Brain pericyte (primary cell): ENCODE results near the gene GSTM4.
A peak's percentile ranks its signal among the peaks of the same experiment; 100 is the strongest.

ENCODE experiments used
- DNase-seq: peaks from one replicate; pipeline ENCODE4 v3.0.0-alpha.2; 2012; ENCODE audit warnings: low read depth, low spot score

GSTM4 gene

DNA sequence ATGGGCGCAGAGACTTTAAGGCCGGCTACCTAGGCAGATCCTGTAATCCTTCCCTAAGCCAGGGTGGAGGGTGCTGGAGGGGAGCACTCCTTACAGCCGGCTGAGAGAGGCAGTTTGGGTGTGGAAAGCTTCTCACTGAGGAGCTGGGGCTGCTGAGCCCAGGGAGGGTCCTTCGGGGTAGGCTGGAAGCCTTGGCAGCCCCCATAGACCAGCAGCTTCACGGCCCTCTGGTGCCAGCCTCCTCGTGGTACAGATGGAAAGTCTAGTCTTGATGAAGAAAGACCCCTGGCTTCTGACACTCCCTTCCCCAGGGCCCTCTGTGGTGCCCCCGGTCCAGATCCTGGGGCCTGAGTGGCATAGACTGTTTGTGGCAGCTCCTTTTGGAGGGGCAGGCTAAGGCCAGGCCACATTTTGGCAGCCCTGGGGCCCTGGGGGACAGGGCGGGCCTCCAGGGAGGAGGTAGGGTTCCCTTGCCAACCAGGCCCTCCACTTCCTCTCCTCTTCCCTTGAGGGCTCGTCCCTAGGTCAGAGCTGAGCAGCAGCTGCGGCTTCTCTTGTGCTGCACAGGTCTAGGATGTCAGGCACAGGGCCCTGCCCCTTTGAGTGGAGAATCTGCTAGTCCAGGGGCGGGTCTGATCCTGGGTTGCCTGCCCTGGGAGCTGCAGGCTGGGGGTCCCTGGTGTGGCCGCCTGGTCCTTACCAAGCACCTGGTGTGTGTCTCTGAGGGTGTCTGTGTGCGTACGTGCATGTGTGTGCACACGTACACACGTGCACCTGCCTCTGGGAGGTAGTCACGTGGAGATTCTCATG lies 31.5 kb upstream of the GSTM4 start:
- no peak for DNase-seq

DNA sequence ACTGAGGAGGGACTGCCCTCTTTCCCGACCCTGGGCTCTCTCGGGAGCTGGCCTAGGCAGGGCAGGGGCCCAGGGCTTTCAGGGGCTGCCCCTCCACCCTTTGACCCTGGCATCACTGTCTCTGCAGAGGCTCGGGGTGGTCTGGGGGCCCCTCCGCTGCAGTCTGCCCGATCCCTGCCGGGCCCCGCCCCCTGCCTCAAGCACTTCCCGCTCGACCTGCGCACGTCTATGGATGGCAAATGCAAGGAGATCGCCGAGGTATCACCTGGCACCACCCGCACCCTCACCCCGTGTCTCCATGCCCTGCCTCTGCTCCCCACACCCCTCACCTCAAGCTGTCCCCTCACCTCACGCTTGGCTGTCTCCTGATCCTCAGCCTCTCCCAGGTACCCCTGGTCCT lies 30.7 kb upstream of the GSTM4 start:
- no peak for DNase-seq

DNA sequence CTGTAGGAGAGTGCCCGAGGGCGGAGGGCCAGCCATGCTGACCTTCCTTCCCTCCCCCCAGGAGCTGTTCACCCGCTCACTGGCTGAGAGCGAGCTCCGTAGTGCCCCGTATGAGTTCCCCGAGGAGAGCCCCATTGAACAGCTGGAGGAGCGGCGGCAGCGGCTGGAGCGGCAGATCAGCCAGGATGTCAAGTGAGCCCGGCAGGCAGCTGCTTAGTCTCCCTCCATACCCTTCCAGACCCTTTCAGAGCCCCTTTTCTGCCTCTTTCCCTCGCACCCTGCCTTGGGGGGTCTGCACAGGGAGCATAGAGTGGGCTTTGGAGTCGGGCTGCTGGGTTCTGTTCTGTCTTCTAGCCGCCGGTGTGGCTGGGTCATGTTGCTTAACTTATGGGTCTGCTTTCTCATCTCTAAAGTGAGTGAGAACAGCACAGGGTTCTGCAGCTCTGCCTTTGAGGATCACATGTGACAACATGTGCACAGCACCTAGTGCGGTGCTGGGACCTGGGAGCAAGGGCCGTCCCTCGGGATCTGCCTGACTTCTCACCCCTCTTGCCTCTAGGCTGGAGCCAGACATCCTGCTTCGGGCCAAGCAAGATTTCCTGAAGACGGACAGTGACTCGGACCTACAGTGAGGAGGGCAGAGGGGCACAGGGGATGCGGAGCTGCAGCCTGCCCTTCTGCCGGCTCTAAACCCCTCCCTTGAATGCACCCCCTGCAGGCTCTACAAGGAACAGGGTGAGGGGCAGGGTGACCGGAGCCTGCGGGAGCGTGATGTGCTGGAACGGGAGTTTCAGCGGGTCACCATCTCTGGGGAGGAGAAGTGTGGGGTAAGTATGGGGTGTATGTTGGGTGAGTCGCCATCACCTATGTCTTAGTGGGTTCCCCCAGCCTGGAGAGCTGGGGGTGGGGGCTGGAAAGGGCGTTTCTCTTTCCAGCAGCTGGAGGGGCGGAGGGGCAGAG lies 30.0 kb upstream of the GSTM4 start:
- no peak for DNase-seq

DNA sequence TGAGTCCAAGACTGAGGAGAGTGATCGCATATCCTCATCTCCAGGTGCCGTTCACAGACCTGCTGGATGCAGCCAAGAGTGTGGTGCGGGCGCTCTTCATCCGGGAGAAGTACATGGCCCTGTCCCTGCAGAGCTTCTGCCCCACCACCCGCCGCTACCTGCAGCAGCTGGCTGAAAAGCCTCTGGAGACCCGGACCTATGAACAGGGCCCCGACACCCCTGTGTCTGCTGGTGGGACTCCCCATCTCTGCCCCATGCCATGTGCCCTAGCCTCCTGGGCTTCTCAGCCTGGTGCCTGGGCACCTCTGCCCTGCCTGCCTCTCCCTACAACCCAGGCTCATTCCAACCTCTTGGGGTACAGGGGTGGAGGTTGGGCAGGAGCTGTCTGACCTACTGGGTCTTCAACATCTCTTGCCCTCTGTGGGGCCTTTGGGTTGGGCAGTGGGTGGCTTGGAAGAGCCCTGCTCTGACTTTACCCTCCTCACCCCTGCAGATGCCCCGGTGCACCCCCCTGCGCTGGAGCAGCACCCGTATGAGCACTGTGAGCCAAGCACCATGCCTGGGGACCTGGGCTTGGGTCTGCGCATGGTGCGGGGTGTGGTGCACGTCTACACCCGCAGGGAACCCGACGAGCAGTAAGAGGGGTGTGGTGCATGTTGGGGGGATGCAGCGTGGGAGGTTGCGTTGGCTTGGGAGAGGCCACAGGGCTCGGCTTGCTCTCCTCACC lies 29.1 kb upstream of the GSTM4 start:
- DNase-seq = no peak

DNA sequence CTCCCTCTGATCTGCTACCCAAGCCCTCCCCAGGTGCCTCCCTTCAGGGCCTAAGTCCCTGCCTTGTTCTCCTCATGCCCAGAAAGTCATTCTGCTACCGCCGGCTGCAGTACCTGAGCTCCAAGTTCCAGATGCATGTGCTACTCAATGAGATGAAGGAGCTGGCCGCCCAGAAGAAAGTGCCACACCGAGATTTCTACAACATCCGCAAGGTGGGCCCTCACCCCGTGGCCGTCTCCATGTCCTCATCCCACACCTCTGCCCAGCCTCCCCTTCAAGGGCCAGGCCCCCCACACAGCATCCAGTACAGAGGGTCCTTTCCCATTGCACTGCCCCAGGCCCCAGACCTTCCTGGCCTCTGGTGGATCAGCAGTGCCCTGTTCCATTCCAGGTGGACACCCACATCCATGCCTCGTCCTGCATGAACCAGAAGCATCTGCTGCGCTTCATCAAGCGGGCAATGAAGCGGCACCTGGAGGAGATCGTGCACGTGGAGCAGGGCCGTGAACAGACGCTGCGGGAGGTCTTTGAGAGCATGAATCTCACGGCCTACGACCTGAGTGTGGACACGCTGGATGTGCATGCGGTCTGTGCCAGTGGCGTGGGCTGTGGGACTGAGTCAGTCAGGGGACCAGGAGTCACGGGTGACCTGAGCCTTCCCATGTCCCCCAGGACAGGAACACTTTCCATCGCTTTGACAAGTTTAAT lies 28.1 kb upstream of the GSTM4 start:
- no peak for DNase-seq

DNA sequence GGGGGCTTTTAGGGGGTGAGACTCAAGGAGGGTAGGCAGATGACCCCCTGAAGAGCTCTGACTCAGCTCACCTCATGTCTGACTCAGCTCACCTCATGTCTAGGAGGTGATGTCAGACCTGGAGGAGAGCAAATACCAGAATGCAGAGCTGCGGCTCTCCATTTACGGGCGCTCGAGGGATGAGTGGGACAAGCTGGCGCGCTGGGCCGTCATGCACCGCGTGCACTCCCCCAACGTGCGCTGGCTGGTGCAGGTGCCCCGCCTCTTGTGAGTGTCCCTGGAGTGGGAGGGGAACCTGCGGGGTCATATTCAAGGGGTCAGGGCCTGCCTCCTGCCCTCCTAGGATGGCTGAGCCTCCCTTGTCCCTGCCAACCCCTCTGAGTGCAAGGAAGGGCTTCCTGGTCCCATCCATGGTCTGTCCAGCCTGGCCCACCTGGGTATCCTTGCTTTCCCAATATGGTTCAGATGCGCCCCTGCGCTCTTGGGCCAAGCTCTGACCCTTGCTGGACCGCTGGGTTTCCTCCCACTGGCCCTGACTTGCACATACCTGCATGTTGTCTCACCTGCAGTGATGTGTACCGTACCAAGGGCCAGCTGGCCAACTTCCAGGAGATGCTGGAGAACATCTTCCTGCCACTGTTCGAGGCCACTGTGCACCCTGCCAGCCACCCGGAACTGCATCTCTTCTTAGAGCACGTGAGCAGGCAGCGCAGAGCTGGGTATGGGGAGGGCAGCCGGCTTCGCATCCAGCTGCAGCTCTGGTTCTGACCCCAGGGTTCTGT lies 27.2 kb upstream of the GSTM4 start:
- no peak for DNase-seq

DNA sequence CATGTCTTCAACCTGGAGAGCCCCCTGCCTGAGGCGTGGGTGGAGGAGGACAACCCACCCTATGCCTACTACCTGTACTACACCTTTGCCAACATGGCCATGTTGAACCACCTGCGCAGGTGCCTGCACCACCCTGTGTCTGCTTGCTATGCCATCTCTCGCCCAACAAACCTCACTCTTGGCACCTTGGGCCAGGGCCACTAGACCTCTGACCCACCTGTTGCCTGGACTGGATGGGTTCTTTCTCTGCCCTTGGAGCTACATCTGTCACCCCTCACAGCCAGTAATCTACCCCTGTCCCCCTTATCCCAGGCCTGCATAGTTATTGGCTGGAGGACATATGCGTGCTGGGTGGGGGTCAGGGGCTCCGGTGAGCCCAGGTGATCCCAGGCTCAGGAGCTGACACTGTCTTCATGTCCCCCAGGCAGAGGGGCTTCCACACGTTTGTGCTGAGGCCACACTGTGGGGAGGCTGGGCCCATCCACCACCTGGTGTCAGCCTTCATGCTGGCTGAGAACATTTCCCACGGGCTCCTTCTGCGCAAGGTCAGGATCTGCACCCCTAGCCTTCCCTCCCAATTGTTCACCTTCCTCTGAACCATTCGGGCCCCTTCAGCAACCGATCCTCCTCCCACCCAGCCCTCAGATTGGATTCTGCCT lies 26.4 kb upstream of the GSTM4 start:
- DNase-seq = no peak

DNA sequence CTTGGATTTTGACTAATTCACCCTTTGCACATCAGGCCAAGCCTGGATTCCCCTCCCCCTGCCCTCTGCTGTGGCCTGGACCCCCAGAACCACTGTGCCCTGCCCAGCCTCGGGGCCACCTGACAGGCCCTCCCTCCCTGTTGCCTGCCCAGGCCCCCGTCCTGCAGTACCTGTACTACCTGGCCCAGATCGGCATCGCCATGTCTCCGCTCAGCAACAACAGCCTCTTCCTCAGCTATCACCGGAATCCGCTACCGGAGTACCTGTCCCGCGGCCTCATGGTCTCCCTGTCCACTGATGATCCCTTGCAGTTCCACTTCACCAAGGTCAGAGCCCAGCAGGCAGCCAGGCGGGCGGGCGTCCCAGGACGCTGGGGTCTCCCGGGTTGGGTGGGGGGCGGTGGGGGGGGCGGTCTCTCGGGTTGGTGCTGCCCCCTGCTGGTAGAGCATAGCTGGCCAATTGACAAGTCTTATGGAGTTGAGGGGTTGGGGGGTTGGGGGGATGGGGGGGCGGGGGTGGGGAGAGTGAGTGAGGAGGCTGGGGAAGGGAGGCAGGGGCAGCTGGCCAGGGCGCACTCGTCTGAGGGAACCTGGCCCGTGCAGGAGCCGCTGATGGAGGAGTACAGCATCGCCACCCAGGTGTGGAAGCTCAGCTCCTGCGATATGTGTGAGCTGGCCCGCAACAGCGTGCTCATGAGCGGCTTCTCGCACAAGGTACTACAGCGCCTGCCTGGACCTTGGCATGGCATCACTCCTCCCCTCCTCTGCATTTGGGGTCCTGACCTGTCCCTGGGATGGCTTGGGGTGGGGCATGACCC lies 25.6 kb upstream of the GSTM4 start:
- no peak for DNase-seq

DNA sequence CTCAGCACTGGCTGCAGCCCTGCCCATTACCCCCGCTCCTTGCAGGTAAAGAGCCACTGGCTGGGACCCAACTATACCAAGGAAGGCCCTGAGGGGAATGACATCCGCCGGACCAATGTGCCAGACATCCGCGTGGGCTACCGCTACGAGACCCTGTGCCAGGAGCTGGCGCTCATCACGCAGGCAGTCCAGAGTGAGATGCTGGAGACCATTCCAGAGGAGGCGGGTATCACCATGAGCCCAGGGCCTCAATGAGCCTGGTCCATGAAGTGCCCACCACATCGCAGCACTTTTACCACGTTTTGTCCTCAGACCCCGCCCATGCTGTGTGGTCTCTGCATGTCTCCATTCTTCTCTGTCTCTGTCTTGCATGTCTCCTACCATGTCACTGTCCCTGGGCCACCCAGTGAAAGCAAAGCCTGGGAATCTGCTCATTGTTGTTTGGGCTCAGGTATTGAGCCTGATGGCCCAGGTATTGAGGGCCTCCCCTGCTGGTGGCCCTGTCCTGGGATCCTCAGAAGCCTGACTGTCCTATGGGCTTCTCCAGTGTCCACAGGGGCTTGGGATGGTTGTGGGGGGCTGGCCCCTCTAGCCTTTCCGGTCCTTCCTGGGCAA lies 24.9 kb upstream of the GSTM4 start:
- DNase-seq = no peak

DNA sequence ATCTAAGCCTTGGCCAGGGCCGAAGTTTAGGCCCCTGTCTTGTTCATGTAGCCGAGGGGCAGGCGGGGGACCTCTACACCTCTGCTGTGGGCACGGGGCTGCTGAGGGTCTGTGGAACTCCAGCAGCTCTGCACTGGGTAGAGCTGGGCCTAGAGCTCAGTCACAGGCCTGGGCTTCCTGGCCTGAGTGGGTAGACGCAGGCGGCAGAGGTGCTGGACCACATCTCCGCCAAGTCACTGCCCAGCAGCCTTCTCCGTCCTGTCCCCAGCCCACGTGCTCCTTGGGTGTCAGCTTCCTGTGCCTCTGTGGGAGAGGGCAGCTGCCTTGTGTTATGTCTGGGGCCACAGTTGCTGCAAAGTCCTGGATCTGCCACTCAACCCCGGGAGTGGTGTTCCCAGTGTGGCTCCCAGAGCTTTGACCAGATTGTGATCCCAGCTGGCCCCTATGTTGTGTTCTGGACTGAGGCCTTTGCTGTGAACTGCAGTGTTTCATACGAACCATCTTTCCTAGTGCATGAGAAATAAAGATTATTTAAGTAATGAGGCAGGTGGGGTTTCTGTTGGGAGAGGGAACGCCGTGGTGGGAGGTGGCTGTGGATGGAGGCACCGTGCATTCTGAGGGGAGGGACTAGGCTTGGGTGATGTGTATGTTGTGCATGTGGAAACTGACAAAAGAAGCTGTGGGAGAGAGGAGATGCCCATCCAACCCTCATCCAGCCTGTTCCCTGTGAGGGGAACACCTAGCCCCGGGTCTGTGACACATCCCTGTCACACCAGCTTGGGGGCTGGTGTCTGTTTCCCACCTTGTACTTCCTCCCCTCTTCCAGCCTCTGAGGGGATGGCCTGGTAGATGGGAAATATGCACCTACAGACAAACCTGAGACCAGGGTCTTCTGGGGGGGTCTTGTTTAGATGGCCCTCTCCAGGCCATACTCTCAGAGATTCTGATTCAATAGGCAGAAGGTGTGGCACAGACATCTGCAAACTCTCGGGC lies 24.1 kb upstream of the GSTM4 start:
- DNase-seq = no peak

DNA sequence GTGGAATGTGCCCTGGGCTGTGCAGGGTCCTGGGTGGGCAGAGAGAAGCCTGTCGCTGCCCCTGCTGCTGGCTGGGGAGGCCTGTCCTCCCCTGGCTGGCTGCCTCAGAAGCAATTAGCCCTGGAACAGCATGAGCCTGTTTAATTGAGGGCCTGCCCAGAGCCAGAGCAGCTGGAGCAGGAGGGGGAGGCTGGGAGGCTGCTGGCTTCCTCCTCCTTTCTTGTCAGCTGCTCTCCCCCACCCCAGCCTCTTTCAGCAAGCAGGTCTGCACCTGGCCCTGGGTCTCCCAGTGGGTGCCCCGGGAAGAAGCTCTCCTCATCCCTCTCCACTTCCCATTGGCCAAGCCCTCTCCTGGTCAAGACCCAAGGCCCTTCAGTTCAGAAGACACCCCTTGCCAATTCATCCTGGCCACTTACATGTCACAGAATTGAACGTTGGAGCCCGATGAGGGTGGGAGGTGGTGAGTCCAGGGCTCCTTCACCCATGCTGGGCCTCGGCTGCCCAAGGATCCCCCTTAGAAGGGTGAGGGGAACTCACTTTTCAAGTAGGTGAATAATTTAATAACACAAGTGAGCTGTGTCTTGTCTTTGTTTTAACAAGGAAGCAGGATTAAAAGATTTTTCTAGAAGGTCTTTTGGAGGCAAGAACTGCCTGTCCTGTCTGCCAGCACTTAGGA lies 23.1 kb upstream of the GSTM4 start:
- DNase-seq = no peak

DNA sequence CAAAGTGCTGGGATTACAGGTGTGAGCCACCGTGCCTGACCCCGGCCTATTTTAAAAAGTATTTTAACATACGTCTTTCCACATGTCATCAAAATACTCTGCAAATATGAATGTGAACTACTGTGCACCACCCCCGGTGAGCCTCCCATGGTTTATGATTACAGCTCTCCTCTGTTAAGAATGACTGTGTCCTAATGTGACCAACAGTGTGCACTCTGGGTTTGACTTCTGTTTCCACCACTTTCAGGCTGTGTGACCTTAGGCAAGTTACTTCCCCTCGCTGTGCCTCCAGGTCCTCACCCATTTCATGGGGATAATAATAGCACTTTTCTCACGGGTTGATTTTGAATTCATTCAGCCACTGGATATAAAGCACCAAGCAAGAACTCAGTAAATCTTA lies 21.6 kb upstream of the GSTM4 start:
- DNase-seq = no peak

DNA sequence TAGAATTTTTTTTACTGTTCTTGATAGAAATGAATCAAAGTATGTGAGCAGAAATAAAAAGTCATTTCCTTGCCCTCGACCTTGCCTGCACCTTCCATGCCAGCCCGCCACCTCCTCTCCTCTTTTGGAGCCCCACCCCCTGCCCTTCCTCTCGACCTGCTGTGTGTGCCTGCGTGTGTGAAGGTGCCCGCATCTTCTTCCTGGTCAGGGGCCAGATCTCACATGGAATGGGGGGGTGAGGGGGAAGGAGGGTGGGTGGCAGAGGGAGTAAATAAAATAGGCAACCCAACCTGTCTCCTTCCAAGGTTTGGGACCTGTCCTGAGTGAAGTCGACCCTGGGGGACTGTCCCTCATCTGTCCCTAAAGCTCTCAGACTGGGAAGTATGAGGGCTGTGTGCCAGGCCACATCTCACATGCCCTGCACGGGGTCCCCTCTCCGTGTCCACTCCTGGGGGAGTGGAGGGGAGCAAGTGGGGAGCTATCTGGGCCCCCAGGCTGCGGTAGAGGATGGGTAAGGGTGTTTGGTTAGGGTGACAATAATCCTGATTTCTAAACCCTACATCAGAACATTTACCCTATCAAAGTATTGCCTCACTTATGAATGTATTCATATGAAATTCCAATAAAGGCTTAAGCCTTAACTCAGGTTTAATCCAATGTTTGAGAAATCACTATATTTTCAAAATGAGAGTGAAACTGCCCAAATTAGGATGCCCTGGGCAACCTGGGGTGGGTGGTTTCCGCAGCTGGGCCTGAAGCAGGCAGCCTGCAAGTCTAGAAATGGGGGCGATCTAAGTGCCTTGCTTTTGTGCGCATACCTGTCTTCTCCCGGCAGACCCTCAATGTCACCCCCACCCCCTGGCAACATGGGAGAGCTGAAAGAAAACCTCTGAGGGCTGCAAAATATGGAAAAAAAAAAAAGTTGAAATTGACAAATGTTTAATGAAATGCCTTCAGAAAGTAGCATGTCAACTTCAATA lies 20.8 kb upstream of the GSTM4 start:
- DNase-seq = no peak

DNA sequence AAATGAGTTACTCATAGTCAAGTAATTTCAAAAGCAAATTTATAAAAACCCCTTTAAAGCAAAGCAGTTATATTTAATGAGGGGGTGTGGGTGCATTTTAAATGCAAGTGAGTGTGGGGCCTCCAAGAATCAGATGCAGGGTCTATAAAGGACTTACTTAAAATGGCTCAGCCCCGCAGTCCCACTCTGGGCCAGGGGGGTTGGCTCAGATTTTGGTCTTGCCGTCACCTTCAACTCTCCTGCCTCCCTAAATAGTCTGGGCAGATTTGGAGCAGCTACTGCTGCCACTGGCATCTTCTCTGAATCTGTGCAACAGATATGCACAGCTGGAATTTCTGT lies 20.1 kb upstream of the GSTM4 start:
- DNase-seq = no peak

DNA sequence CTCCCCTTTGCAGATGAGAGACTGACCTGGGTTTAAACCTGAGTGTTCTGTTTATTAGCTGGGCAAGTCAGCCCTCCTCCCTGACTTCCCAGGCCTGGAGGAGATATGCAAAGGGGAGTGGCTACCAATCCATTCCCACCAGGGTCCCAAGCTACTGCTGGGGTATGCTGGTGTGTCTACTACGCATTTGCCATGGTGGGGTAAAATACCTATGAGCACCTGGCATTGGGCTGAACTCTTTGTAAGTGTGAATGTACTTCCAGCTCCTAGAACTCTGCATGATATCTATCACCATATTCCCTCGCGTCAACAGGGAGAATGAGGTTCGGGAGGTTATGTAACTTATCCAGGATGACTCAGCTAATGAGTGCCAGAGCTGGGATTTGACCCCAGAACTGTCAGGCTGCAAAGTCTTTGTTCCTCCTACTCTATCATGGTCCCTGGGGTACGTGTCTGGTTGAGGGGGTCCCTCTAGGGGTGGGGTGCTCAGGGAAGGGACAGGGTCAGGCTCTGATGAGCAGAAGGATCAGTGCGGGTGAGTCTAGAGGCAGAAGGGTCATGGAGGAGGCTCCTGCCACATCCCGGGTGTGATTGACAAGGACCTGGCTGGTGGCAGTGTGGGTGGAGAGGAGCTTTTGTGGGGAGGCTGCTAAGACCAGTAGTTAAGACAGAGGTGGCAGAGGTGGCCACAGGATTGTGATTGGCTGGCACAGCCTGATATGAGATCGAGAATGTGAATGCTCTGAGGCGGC lies 19.5 kb upstream of the GSTM4 start:
- DNase-seq = peak; percentile 58
